Measurements from ENCODE around the gene ADAM11. TPM values are rescaled to one million over a fixed set of nuclear protein-coding genes. Genes with fewer than 3 reads are reported as not detected.
A peak's percentile ranks its signal among the peaks of the same experiment; 100 is the strongest.

ADAM11 gene
- total and polyA plus RNA-seq, 2 of the 4 experiments (the other 2 are of a cell fraction): 0.36 to 0.53 TPM

DNA sequence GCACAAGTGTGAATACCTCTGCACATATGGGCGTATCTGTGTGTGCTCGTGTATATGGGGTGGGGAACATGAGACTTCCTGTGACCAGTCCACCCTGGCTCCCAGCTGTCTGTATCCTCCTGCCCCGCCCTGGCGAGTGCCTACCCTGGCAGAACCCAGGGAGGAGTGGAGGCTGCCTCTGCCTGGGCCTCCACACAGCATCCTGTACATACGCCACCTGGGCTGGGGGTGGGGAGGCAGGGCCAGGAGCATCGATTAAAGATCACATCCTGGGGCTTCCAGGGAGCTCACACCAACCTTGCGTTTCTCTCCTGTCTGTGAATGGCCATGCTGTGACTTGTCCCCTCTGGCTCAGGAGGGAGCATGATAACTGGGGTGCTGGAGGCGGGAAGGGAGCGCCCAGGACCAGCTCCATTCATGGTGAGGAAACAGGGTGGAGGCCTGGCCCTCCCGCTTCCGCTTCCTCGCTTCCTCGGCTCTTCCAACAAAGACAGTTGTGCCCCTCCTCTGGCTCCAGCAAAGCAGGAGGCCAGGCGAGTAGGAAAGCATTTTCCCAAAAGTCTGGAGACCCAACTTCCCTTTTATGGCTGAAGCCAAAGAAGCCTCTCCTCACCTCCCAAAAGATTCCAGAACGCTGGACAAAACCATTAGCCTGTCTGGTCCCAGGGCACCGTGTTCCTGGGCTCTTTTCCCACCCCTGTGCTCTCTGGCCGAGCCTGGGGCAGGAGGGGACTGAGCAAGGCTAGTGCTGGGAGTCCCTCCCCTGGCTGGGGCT lies 22.9 kb downstream of the ADAM11 start:
- H2BK5ac ChIP-seq (ENCODE audit: low read depth, low read length, poor library complexity, severe bottlenecking): no peak overlapping the region
- H4K91ac ChIP-seq (ENCODE audit: insufficient read depth, low read depth, low read length): no peak overlapping the region
- peak overlapping the region; percentile 54; the same call in 1 of the 2 replicates for H2AK5ac ChIP-seq (ENCODE audit: low read depth, low read length)
- BruUV-seq (replicated peaks): no TSS peak
- H3K9me3 ChIP-seq (ENCODE audit: control insufficient read depth, insufficient read depth, low read length): no peaks in the 10 kb centered on the region
- H3K9me1 ChIP-seq (ENCODE audit: insufficient read depth, low read length): no peaks in the 10 kb centered on the region
- dilution Hi-C loops (cut with HindIII; ENCODE audit: low sequenced_read_pairs, unreplicated experiment): no loop called here
- peak overlapping the region; percentile 8 for H2AFZ ChIP-seq (replicated peaks; ENCODE audit: low read length, poor library complexity)
- no peaks in the 10 kb centered on the region for H3K36me3 ChIP-seq (ENCODE audit: control insufficient read depth, insufficient read depth, low read length)
- H4K8ac ChIP-seq (ENCODE audit: low read depth in 2 of 2, low read length in 2 of 2): no peak overlapping the region
- no peak overlapping the region for H3K27ac ChIP-seq (ENCODE audit: insufficient read depth, low read length)
- no peak overlapping the region for H4K5ac ChIP-seq (ENCODE audit: low read depth, low read length)
- intact Hi-C loops (cut with micrococcal nuclease): no loop called here
- H3K79me1 ChIP-seq (ENCODE audit: low read depth in 1 of 2, low read length in 2 of 2): no peaks in the 10 kb centered on the region
- POLR2A ChIA-PET (ENCODE audit: unreplicated experiment): no interaction called here
- WGBS, 2 experiments (ENCODE audit: extremely low coverage in 2 of 2, insufficient read length in 1 of 2): 100% methylated on average over 3 of the region's 17 CpGs; no CpG with 5 or more reads in 1 of the 2 experiments
- ATAC-seq (ENCODE audit: low read depth) (no peak), DNase-seq (no peak)
- H3K4me2 ChIP-seq (ENCODE audit: low read depth, low read length): no peak overlapping the region
- no peak overlapping the region for H3K4ac ChIP-seq (ENCODE audit: low read depth, low read length)
- no peak overlapping the region for H3K56ac ChIP-seq (ENCODE audit: extremely low read depth, insufficient read depth, low read length)
- H3K4me3 ChIP-seq (ENCODE audit: insufficient read depth, low read depth, low read length): no peak overlapping the region
- H2BK15ac ChIP-seq (ENCODE audit: low read depth, low read length): no peak overlapping the region
- no peaks in the 10 kb centered on the region for H4K20me1 ChIP-seq (ENCODE audit: insufficient read depth, low read length)
- no peak overlapping the region for H3K23ac ChIP-seq (ENCODE audit: low read depth, low read length)
- CTCF ChIA-PET: no interaction called here
- TF ChIP-seq BHLHE40 (IDR thresholded peaks at IDR 0.05; ENCODE audit: low read depth, low read length) (no peak), MAZ (IDR thresholded peaks at IDR 0.05; ENCODE audit: borderline replicate concordance, low read depth, low read length) (no peak), RAD21 (IDR thresholded peaks at IDR 0.05; ENCODE audit: low read length) (no peak), MXI1 (IDR thresholded peaks at IDR 0.05; ENCODE audit: borderline replicate concordance, low read depth, low read length) (no peak), MAFK (IDR thresholded peaks at IDR 0.05; ENCODE audit: low read depth, low read length) (no peak), CTCF (conservative IDR thresholded peaks at IDR 0.05; ENCODE audit: low read depth, low read length) (no peak), NFE2L2 (IDR thresholded peaks at IDR 0.05; ENCODE audit: low read depth, low read length) (no peak), CEBPB (IDR thresholded peaks at IDR 0.05; ENCODE audit: low read depth, low read length) (no peak), RCOR1 (IDR thresholded peaks at IDR 0.05; ENCODE audit: insufficient replicate concordance, low read length) (no peak)
- TF ChIP-seq, protein P1, sequence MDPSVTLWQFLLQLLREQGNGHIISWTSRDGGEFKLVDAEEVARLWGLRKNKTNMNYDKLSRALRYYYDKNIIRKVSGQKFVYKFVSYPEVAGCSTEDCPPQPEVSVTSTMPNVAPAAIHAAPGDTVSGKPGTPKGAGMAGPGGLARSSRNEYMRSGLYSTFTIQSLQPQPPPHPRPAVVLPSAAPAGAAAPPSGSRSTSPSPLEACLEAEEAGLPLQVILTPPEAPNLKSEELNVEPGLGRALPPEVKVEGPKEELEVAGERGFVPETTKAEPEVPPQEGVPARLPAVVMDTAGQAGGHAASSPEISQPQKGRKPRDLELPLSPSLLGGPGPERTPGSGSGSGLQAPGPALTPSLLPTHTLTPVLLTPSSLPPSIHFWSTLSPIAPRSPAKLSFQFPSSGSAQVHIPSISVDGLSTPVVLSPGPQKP (IDR thresholded peaks at IDR 0.05; ENCODE audit: borderline replicate concordance, low read depth, low read length): no peak
- H3K18ac ChIP-seq (ENCODE audit: low read depth, low read length): no peak overlapping the region
- H3K27me3 ChIP-seq (ENCODE audit: control insufficient read depth, insufficient read depth, low read length): no peaks in the 10 kb centered on the region; the same call in 1 of the 2 replicates
- no peak overlapping the region for H2BK120ac ChIP-seq (ENCODE audit: low read depth, low read length)
- peaks cover 3% of the 10 kb centered on the region; the same call in 1 of the 2 replicates for H3K4me1 ChIP-seq (ENCODE audit: control insufficient read depth, insufficient read depth, low read length)
- in situ Hi-C loops (cut with MboI; ENCODE audit: low sequenced_read_pairs): loop anchor here (5.0 kb wide), 1 partner anchor 81 kb away; no protein-coding TSS in a partner anchor
- H3K14ac ChIP-seq (replicated peaks; ENCODE audit: low read depth, low read length): no peak overlapping the region; the same call in 1 of the 2 replicates
- H2AK9ac ChIP-seq (replicated peaks; ENCODE audit: low read depth, low read length, poor library complexity): peak overlapping the region; percentile 70
- no peak overlapping the region for H3K9ac ChIP-seq (ENCODE audit: low read depth, low read length)
- no peak overlapping the region for H2BK20ac ChIP-seq (ENCODE audit: low read depth, low read length)

Measured in IMR-90 (cell line).